ENCODE results near the gene ZDHHC11.

Gene ZDHHC11

GRCh38 chr5:864492-865167, 13.8 kb upstream of the ZDHHC11 start:
- H4K8ac ChIP-seq (ENCODE audit: low read depth, low read length) = no peak overlapping the region
- no peaks in the 10 kb centered on the region for H3K79me2 ChIP-seq (ENCODE audit: control insufficient read depth, insufficient read depth, low read length)
- H4K5ac ChIP-seq (ENCODE audit: low read length) = no peak overlapping the region
- no peak overlapping the region for H2BK5ac ChIP-seq (ENCODE audit: low read length)
- H2AK5ac ChIP-seq (ENCODE audit: low read length) = no peak overlapping the region
- no peak for DNase-seq
- H3K56ac ChIP-seq (ENCODE audit: low read length) = no peak overlapping the region
- WGBS (ENCODE audit: extremely low coverage, insufficient coverage, low lambda C conversion rate) = no CpG with 5 or more reads among the region's 15 CpGs
- no peak overlapping the region for H3K23ac ChIP-seq (ENCODE audit: low read length)
- no peak overlapping the region for H3K4me2 ChIP-seq (ENCODE audit: low read length)
- H3K36me3 ChIP-seq (ENCODE audit: control insufficient read depth, insufficient read depth, low read length) = peaks cover 17% of the 10 kb centered on the region
- no peak overlapping the region for H3K27ac ChIP-seq (ENCODE audit: low read depth, low read length)
- no peak overlapping the region for H3K4me3 ChIP-seq (ENCODE audit: low read length)
- H3K27me3 ChIP-seq (ENCODE audit: insufficient read depth, low read length, poor library complexity) = no peaks in the 10 kb centered on the region
- H3K79me1 ChIP-seq (ENCODE audit: low read length) = peaks cover 3% of the 10 kb centered on the region
- H3K4ac ChIP-seq (ENCODE audit: low read depth, low read length) = no peak overlapping the region
- H3K4me1 ChIP-seq (ENCODE audit: control insufficient read depth, low read depth, low read length) = no peaks in the 10 kb centered on the region
- no peak overlapping the region for H2BK120ac ChIP-seq (ENCODE audit: low read depth, low read length)
- no peak overlapping the region for H3K18ac ChIP-seq (ENCODE audit: low read length)
- no peak overlapping the region for H2BK15ac ChIP-seq (replicated peaks; ENCODE audit: low read depth)
- H3K9ac ChIP-seq (ENCODE audit: low read length) = no peak overlapping the region

GRCh38 chr5:863244-863805, 12.5 kb upstream of the ZDHHC11 start:
- no peak for DNase-seq
- Histone ChIP-seq H3K27me3 (ENCODE audit: insufficient read depth, low read length, poor library complexity) (no peaks in the 10 kb centered on the region), H3K56ac (ENCODE audit: low read length) (no peak overlapping the region), H2BK5ac (ENCODE audit: low read length) (no peak overlapping the region), H3K4me2 (ENCODE audit: low read length) (no peak overlapping the region), H3K9ac (ENCODE audit: low read length) (no peak overlapping the region), H2AK5ac (ENCODE audit: low read length) (no peak overlapping the region), H3K4ac (ENCODE audit: low read depth, low read length) (no peak overlapping the region), H3K27ac (ENCODE audit: low read depth, low read length) (no peak overlapping the region), H3K36me3 (ENCODE audit: control insufficient read depth, insufficient read depth, low read length) (peaks cover 7% of the 10 kb centered on the region), H4K5ac (ENCODE audit: low read length) (no peak overlapping the region), H3K4me3 (ENCODE audit: low read length) (no peak overlapping the region), H2BK120ac (ENCODE audit: low read depth, low read length) (no peak overlapping the region), H3K79me1 (ENCODE audit: low read length) (peaks cover 3% of the 10 kb centered on the region), H4K8ac (ENCODE audit: low read depth, low read length) (no peak overlapping the region), H3K79me2 (ENCODE audit: control insufficient read depth, insufficient read depth, low read length) (no peaks in the 10 kb centered on the region), H3K18ac (ENCODE audit: low read length) (no peak overlapping the region), H3K23ac (ENCODE audit: low read length) (no peak overlapping the region), H3K4me1 (ENCODE audit: control insufficient read depth, low read depth, low read length) (no peaks in the 10 kb centered on the region), H2BK15ac (replicated peaks; ENCODE audit: low read depth) (no peak overlapping the region)
- no CpG with 5 or more reads among the region's 16 CpGs for WGBS (ENCODE audit: extremely low coverage, insufficient coverage, low lambda C conversion rate)

GRCh38 chr5:862367-863243, 11.8 kb upstream of the ZDHHC11 start:
- H2BK15ac ChIP-seq (replicated peaks; ENCODE audit: low read depth) = no peak overlapping the region
- H3K79me2 ChIP-seq (ENCODE audit: control insufficient read depth, insufficient read depth, low read length) = no peaks in the 10 kb centered on the region
- H3K4ac ChIP-seq (ENCODE audit: low read depth, low read length) = no peak overlapping the region
- no CpG with 5 or more reads among the region's 25 CpGs for WGBS (ENCODE audit: extremely low coverage, insufficient coverage, low lambda C conversion rate)
- H3K4me1 ChIP-seq (ENCODE audit: control insufficient read depth, low read depth, low read length) = no peaks in the 10 kb centered on the region
- no peak overlapping the region for H4K8ac ChIP-seq (ENCODE audit: low read depth, low read length)
- H3K4me3 ChIP-seq (ENCODE audit: low read length) = no peak overlapping the region
- H4K5ac ChIP-seq (ENCODE audit: low read length) = no peak overlapping the region
- no peak overlapping the region for H2AK5ac ChIP-seq (ENCODE audit: low read length)
- no peak overlapping the region for H2BK5ac ChIP-seq (ENCODE audit: low read length)
- no peaks in the 10 kb centered on the region for H3K27me3 ChIP-seq (ENCODE audit: insufficient read depth, low read length, poor library complexity)
- no peak overlapping the region for H3K56ac ChIP-seq (ENCODE audit: low read length)
- no peak overlapping the region for H3K23ac ChIP-seq (ENCODE audit: low read length)
- H3K9ac ChIP-seq (ENCODE audit: low read length) = no peak overlapping the region
- H3K79me1 ChIP-seq (ENCODE audit: low read length) = peaks cover 3% of the 10 kb centered on the region
- H3K18ac ChIP-seq (ENCODE audit: low read length) = no peak overlapping the region
- peaks cover 5% of the 10 kb centered on the region for H3K36me3 ChIP-seq (ENCODE audit: control insufficient read depth, insufficient read depth, low read length)
- H2BK120ac ChIP-seq (ENCODE audit: low read depth, low read length) = no peak overlapping the region
- no peak overlapping the region for H3K4me2 ChIP-seq (ENCODE audit: low read length)
- H3K27ac ChIP-seq (ENCODE audit: low read depth, low read length) = no peak overlapping the region
- no peak for DNase-seq

- no CpG with 5 or more reads among the region's 22 CpGs for WGBS (ENCODE audit: extremely low coverage, insufficient coverage, low lambda C conversion rate)
- no peak overlapping the region for H4K8ac ChIP-seq (ENCODE audit: low read depth, low read length)
- no peaks in the 10 kb centered on the region for H3K27me3 ChIP-seq (ENCODE audit: insufficient read depth, low read length, poor library complexity)
- no peak overlapping the region for H3K4me3 ChIP-seq (ENCODE audit: low read length)
- no peak overlapping the region for H2AK5ac ChIP-seq (ENCODE audit: low read length)
- no peak overlapping the region for H3K9ac ChIP-seq (ENCODE audit: low read length)
- H3K4me2 ChIP-seq (ENCODE audit: low read length) = no peak overlapping the region
- no peaks in the 10 kb centered on the region for H3K4me1 ChIP-seq (ENCODE audit: control insufficient read depth, low read depth, low read length)
- no peak overlapping the region for H3K23ac ChIP-seq (ENCODE audit: low read length)
- H2BK120ac ChIP-seq (ENCODE audit: low read depth, low read length) = no peak overlapping the region
- DNase-seq = no peak
- H3K27ac ChIP-seq (ENCODE audit: low read depth, low read length) = no peak overlapping the region
- H3K79me2 ChIP-seq (ENCODE audit: control insufficient read depth, insufficient read depth, low read length) = no peaks in the 10 kb centered on the region
- no peak overlapping the region for H3K4ac ChIP-seq (ENCODE audit: low read depth, low read length)
- H3K36me3 ChIP-seq (ENCODE audit: control insufficient read depth, insufficient read depth, low read length) = peaks cover 5% of the 10 kb centered on the region
- H3K79me1 ChIP-seq (ENCODE audit: low read length) = peaks cover 3% of the 10 kb centered on the region
- no peak overlapping the region for H2BK15ac ChIP-seq (replicated peaks; ENCODE audit: low read depth)
- H2BK5ac ChIP-seq (ENCODE audit: low read length) = no peak overlapping the region
- no peak overlapping the region for H3K18ac ChIP-seq (ENCODE audit: low read length)
- H3K56ac ChIP-seq (ENCODE audit: low read length) = no peak overlapping the region
- H4K5ac ChIP-seq (ENCODE audit: low read length) = no peak overlapping the region
These were observed 10.9 kb upstream of the ZDHHC11 start for GRCh38 chr5:861442-862366.

- H3K4me1 ChIP-seq (ENCODE audit: control insufficient read depth, low read depth, low read length) = no peaks in the 10 kb centered on the region
- H3K56ac ChIP-seq (ENCODE audit: low read length) = no peak overlapping the region
- H4K8ac ChIP-seq (ENCODE audit: low read depth, low read length) = no peak overlapping the region
- no peak overlapping the region for H4K5ac ChIP-seq (ENCODE audit: low read length)
- H3K4me3 ChIP-seq (ENCODE audit: low read length) = no peak overlapping the region
- H3K36me3 ChIP-seq (ENCODE audit: control insufficient read depth, insufficient read depth, low read length) = peaks cover 5% of the 10 kb centered on the region
- no peaks in the 10 kb centered on the region for H3K79me1 ChIP-seq (ENCODE audit: low read length)
- H2BK120ac ChIP-seq (ENCODE audit: low read depth, low read length) = no peak overlapping the region
- H2BK15ac ChIP-seq (replicated peaks; ENCODE audit: low read depth) = no peak overlapping the region
- H2AK5ac ChIP-seq (ENCODE audit: low read length) = no peak overlapping the region
- H3K4ac ChIP-seq (ENCODE audit: low read depth, low read length) = no peak overlapping the region
- H2BK5ac ChIP-seq (ENCODE audit: low read length) = no peak overlapping the region
- no peaks in the 10 kb centered on the region for H3K79me2 ChIP-seq (ENCODE audit: control insufficient read depth, insufficient read depth, low read length)
- no peaks in the 10 kb centered on the region for H3K27me3 ChIP-seq (ENCODE audit: insufficient read depth, low read length, poor library complexity)
- no peak overlapping the region for H3K9ac ChIP-seq (ENCODE audit: low read length)
- H3K27ac ChIP-seq (ENCODE audit: low read depth, low read length) = no peak overlapping the region
- no peak for DNase-seq
- H3K4me2 ChIP-seq (ENCODE audit: low read length) = no peak overlapping the region
- no peak overlapping the region for H3K18ac ChIP-seq (ENCODE audit: low read length)
- no CpG with 5 or more reads among the region's 15 CpGs for WGBS (ENCODE audit: extremely low coverage, insufficient coverage, low lambda C conversion rate)
- H3K23ac ChIP-seq (ENCODE audit: low read length) = no peak overlapping the region
These were observed 9.8 kb upstream of the ZDHHC11 start for GRCh38 chr5:860506-861150.

Measured in mesendoderm (in vitro differentiated cells).